ENCODE results near the gene UBIAD1.

The UBIAD1 gene

GRCh38 chr1:11321656-11322491, 48.9 kb downstream of the UBIAD1 start:
- DNase-seq (ENCODE audit: low read depth): no peak
- H3K4me3 ChIP-seq (ENCODE audit: low read depth, low read length): no peak overlapping the region
- TF ChIP-seq CTCF (IDR thresholded peaks at IDR 0.05; ENCODE audit: low read depth, low read length, missing control alignments): no peak

- H3K4me3 ChIP-seq (ENCODE audit: low read depth, low read length): no peak overlapping the region
- TF ChIP-seq CTCF (IDR thresholded peaks at IDR 0.05; ENCODE audit: low read depth, low read length, missing control alignments): no peak
- no peak for DNase-seq (ENCODE audit: low read depth)
Measured at GRCh38 chr1:11324567-11325165, 51.7 kb downstream of the UBIAD1 start.

GRCh38 chr1:11326070-11326469, 53.1 kb downstream of the UBIAD1 start:
- no peak overlapping the region for H3K4me3 ChIP-seq (ENCODE audit: low read depth, low read length)
- no peak for DNase-seq (ENCODE audit: low read depth)
- no peak for TF ChIP-seq CTCF (IDR thresholded peaks at IDR 0.05; ENCODE audit: low read depth, low read length, missing control alignments)

- no peak for DNase-seq (ENCODE audit: low read depth)
- TF ChIP-seq CTCF (IDR thresholded peaks at IDR 0.05; ENCODE audit: low read depth, low read length, missing control alignments): no peak
- H3K4me3 ChIP-seq (ENCODE audit: low read depth, low read length): no peak overlapping the region
Measured at GRCh38 chr1:11328444-11328843, 55.4 kb downstream of the UBIAD1 start.

GRCh38 chr1:11330411-11330810, 57.4 kb downstream of the UBIAD1 start:
- H3K4me3 ChIP-seq (ENCODE audit: low read depth, low read length): no peak overlapping the region
- DNase-seq (ENCODE audit: low read depth): no peak
- TF ChIP-seq CTCF (IDR thresholded peaks at IDR 0.05; ENCODE audit: low read depth, low read length, missing control alignments): no peak

- DNase-seq (ENCODE audit: low read depth): no peak
- TF ChIP-seq CTCF (IDR thresholded peaks at IDR 0.05; ENCODE audit: low read depth, low read length, missing control alignments): no peak
- H3K4me3 ChIP-seq (ENCODE audit: low read depth, low read length): no peak overlapping the region
Measured at GRCh38 chr1:11331036-11331944, 58.3 kb downstream of the UBIAD1 start.

All from GM12864 (cell line).